ENCODE results near the gene CYP1A2. TPM values are rescaled to one million over a fixed set of nuclear protein-coding genes. Genes with fewer than 3 reads are reported as not detected.

CYP1A2 gene
- total RNA-seq, 1 donor from 2014 or later, result not detected

DNA sequence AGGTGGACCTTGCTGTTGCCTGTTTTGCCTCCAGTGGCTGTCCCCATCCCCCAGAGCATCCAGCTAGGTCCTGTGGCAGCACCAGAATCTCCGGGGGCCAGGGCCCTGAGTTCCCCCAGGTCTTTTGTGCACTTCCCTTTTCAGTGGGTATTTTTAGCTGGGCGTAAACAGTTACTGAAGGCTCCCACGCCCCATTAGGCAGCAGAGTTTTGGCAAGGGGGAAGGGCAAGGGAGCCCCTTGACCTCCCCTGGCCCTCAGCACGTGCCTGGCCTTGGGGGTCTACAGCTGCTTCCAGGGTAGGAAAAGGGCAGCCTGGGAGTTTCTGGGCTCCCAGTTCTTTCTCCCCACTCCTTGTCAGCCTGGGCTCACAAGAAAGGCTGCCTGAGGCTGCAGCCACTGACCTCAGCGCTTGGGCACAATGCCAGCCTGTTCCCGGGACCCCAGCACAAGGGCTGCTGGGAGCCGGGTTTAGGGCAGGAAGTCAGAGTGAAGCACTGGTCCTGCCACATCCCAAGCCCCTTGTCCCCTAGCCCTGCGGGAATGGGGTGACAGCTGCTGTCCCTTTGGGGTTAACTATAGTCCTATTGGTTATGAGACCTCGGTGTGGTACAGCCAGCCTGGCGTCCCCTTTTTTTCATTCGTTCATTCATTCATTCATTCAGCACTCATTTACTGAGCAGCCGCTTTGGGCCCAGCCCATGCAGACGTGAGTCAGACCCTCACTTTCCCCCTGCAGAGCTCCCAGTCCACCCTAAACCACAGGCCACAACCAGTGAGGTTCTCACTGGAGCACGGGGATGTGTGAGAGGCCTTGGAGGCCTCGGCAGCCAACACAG, 41.7 kb downstream of the CYP1A2 start:
- no peak for TF ChIP-seq CTCF (IDR thresholded peaks at IDR 0.05; ENCODE audit: insufficient read depth, low read length, severe bottlenecking)
- Histone ChIP-seq H3K27me3 (ENCODE audit: control insufficient read depth, insufficient read depth, low read length) (no peaks in the 10 kb centered on the region), H3K4me3 (ENCODE audit: low read depth, low read length) (no peak overlapping the region), H3K36me3 (ENCODE audit: control insufficient read depth, insufficient read depth, low read length) (peaks cover 3% of the 10 kb centered on the region)
- FAIRE-seq (no peak), DNase-seq (ENCODE audit: low read depth) (no peak)

GRCh38 chr15:74791007-74791406, 42.4 kb downstream of the CYP1A2 start:
- H3K4me3 ChIP-seq (ENCODE audit: low read depth, low read length), result no peak overlapping the region
- no peak for DNase-seq (ENCODE audit: low read depth)
- TF ChIP-seq CTCF (IDR thresholded peaks at IDR 0.05; ENCODE audit: insufficient read depth, low read length, severe bottlenecking), result no peak
- no peaks in the 10 kb centered on the region for H3K27me3 ChIP-seq (ENCODE audit: control insufficient read depth, insufficient read depth, low read length)
- FAIRE-seq, result no peak
- H3K36me3 ChIP-seq (ENCODE audit: control insufficient read depth, insufficient read depth, low read length), result peaks cover 3% of the 10 kb centered on the region

DNA sequence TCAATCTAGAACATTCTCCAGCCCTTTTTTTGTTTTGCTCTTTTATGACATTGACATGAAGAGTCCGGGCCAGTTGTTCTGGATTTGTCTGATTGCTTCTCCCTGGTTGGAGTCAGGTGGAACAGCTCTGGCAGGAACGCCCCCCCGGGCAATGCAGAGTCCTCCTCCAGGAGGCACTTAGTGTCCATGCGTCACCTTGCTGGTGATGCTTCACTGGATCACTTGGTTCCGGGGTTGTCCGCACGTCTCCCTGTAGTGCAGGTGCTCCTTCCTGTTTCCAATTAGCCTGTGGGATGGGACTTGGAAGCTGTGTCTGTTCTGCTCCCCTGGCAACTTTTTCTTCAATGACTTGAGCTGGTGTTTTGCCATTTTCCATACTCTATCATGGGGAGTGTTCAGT, 43.0 kb downstream of the CYP1A2 start:
- Histone ChIP-seq H3K27me3 (ENCODE audit: control insufficient read depth, insufficient read depth, low read length) (no peaks in the 10 kb centered on the region), H3K36me3 (ENCODE audit: control insufficient read depth, insufficient read depth, low read length) (peaks cover 1% of the 10 kb centered on the region), H3K4me3 (ENCODE audit: low read depth, low read length) (no peak overlapping the region)
- TF ChIP-seq CTCF (IDR thresholded peaks at IDR 0.05; ENCODE audit: insufficient read depth, low read length, severe bottlenecking), result no peak
- no peak for FAIRE-seq
- no peak for DNase-seq (ENCODE audit: low read depth)

GRCh38 chr15:74792227-74793016, 43.8 kb downstream of the CYP1A2 start:
- Histone ChIP-seq H3K36me3 (ENCODE audit: control insufficient read depth, insufficient read depth, low read length) (peaks cover 1% of the 10 kb centered on the region), H3K4me3 (ENCODE audit: low read depth, low read length) (no peak overlapping the region), H3K27me3 (ENCODE audit: control insufficient read depth, insufficient read depth, low read length) (no peaks in the 10 kb centered on the region)
- FAIRE-seq (no peak), DNase-seq (ENCODE audit: low read depth) (no peak)
- no peak for TF ChIP-seq CTCF (IDR thresholded peaks at IDR 0.05; ENCODE audit: insufficient read depth, low read length, severe bottlenecking)

- Histone ChIP-seq H3K27me3 (ENCODE audit: control insufficient read depth, insufficient read depth, low read length) (no peaks in the 10 kb centered on the region), H3K36me3 (ENCODE audit: control insufficient read depth, insufficient read depth, low read length) (peaks cover 2% of the 10 kb centered on the region), H3K4me3 (ENCODE audit: low read depth, low read length) (no peak overlapping the region)
- FAIRE-seq, result no peak
- peak; percentile 15 for DNase-seq (ENCODE audit: low read depth)
- TF ChIP-seq CTCF (IDR thresholded peaks at IDR 0.05; ENCODE audit: insufficient read depth, low read length, severe bottlenecking), result peak; percentile 38
Measured at GRCh38 chr15:74793135-74794028, 44.7 kb downstream of the CYP1A2 start.
